GM21619 (cell line): ENCODE results near the gene ABCA3.

Source experiments
- ATAC-seq: cut with Tn5 transposase; IDR thresholded peaks from one replicate; pipeline ENCODE4 v1.9.1; 2021; ENCODE audit not compliant: unreplicated experiment

Gene ABCA3

GRCh38 chr16:2358811-2359210 is 18.3 kb upstream of the ABCA3 start:
- ATAC-seq = no peak

GRCh38 chr16:2357331-2357730 is 16.8 kb upstream of the ABCA3 start:
- ATAC-seq = no peak

- no peak for ATAC-seq
Observed at GRCh38 chr16:2350500-2350899, 10.0 kb upstream of the ABCA3 start.

GRCh38 chr16:2343211-2343610 is 2.7 kb upstream of the ABCA3 start:
- no peak for ATAC-seq

GRCh38 chr16:2341456-2342447 is 1.2 kb upstream of the ABCA3 start:
- no peak for ATAC-seq

- ATAC-seq = peak; percentile 35
Observed at GRCh38 chr16:2339521-2340484, 725 bp downstream of the ABCA3 start.

GRCh38 chr16:2337431-2338296 is 2.9 kb downstream of the ABCA3 start:
- no peak for ATAC-seq

GRCh38 chr16:2335286-2335895 is 5.1 kb downstream of the ABCA3 start:
- ATAC-seq = no peak

- ATAC-seq = no peak
Observed at GRCh38 chr16:2333772-2334379, 6.7 kb downstream of the ABCA3 start.

- no peak for ATAC-seq
Observed at GRCh38 chr16:2333231-2333630, 7.3 kb downstream of the ABCA3 start.

- ATAC-seq = no peak
Observed at GRCh38 chr16:2331931-2332267, 8.6 kb downstream of the ABCA3 start.

GRCh38 chr16:2331199-2331930 is 9.2 kb downstream of the ABCA3 start:
- ATAC-seq = no peak

GRCh38 chr16:2329532-2329931 is 11.0 kb downstream of the ABCA3 start:
- ATAC-seq = no peak

GRCh38 chr16:2328428-2328827 is 12.1 kb downstream of the ABCA3 start:
- no peak for ATAC-seq

- no peak for ATAC-seq
Observed at GRCh38 chr16:2326191-2326590, 14.3 kb downstream of the ABCA3 start.

GRCh38 chr16:2325791-2326190 is 14.7 kb downstream of the ABCA3 start:
- ATAC-seq = no peak

GRCh38 chr16:2325181-2325580 is 15.3 kb downstream of the ABCA3 start:
- no peak for ATAC-seq

- ATAC-seq = no peak
Observed at GRCh38 chr16:2324296-2324859, 16.1 kb downstream of the ABCA3 start.

- no peak for ATAC-seq
Observed at GRCh38 chr16:2323701-2324100, 16.8 kb downstream of the ABCA3 start.
